AG04450 (cell line): Measurements from ENCODE around the gene RELA. TPM values are rescaled to one million over a fixed set of nuclear protein-coding genes. Genes with fewer than 3 reads are reported as not detected.
"Not testable (repeated sequence)": the region's sequence is repeated elsewhere in the genome, so short reads cannot be mapped to it uniquely, and the experiment has no call there.

ENCODE experiments used
- CTCF ChIA-PET: fragments of 300-600, 350-600 bp; formaldehyde crosslinking; extraction: SDS; loops from one replicate; lab custom pipeline; 2022; ENCODE audit warnings: antibody characterized with exemption, inconsistent platforms; lab: Charles Lee
- POLR2A ChIA-PET: fragments of 350-600 bp; formaldehyde crosslinking; extraction: SDS; loops from one replicate; lab custom pipeline; 2021; ENCODE audit warnings: antibody characterized with exemption, inconsistent platforms; lab: Yijun Ruan, JAX
- DNase-seq: peaks from one replicate; pipeline ENCODE4 v3.0.0-alpha.2; 2011; ENCODE audit warnings: low read depth, low spot score
- H3K27ac ChIP-seq: one replicate; pipeline ENCODE4 v1.5.1; 2012; ENCODE audit warnings: low read depth, low read length, control low read depth
- H3K27me3 ChIP-seq: one replicate; pipeline ENCODE4 v1.6.0; 2012; ENCODE audit warnings: low read length; ENCODE audit not compliant: control insufficient read depth, insufficient read depth
- H3K4me3 ChIP-seq: 2 replicates; pipeline ENCODE4 v1.5.1; 2011; ENCODE audit warnings: mild to moderate bottlenecking, low read depth, low read length, control low read depth
- H3K9me3 ChIP-seq: 2 replicates; pipeline ENCODE4 v1.5.1; 2012; ENCODE audit warnings: low read length; ENCODE audit not compliant: control insufficient read depth, insufficient read depth
- CTCF ChIP-seq: IDR thresholded peaks from 2 replicates; pipeline ENCODE4 v1.5.1; 2011; ENCODE audit warnings: low read depth, low read length, control low read depth, inconsistent platforms
- polyA plus RNA-seq: library from polyadenylated mRNA; depleted of rRNA; stranded (reverse); fragments of >200 nt; gene quantifications from 2 replicates; pipeline ENCODE4 v1.2.3, GENCODE V29; 2011

RELA gene
- polyA plus RNA-seq, 1 experiment = 23.4 TPM

GRCh38 chr11:65661599-65662246 lies 993 bp downstream of the RELA start:
- TF ChIP-seq CTCF = no peak
- POLR2A ChIA-PET = interaction anchor here (0.7 to 3.0 kb wide), 4 partner anchors 9 to 212 kb away, joined by 3 to 24 read pairs (median 6); partner anchors contain the start of gene PCNX3
- CTCF ChIA-PET = no interaction called here
- Histone ChIP-seq H3K27me3 (no peaks in the 10 kb centered on the region), H3K4me3 (peak overlapping the region; percentile 98), H3K27ac (no peak overlapping the region), H3K9me3 (no peaks in the 10 kb centered on the region)
- DNase-seq = no peak

DNA sequence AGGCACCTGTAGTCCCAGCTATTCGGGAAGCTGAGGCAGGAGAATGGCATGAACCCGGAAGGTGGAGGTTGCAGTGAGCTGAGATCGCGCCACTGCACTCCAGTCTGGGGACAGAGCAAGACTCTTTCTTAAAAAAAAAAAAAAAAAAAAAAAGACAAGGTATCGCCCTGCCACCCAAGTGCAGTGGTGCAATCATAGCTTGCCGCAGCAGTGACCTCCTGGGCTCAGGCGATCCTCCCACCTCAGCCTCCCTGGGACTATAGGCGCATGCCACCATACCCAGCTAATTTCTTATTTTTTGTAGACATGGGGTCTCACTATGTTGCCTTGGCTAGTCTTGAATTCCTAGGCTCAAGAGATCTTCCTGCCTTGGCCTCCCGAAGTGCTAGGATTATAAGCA lies 1.8 kb downstream of the RELA start:
- CTCF ChIA-PET = not testable (repeated sequence)
- peak overlapping the region; percentile 98; the same call in 1 of the 2 replicates for H3K4me3 ChIP-seq

DNA sequence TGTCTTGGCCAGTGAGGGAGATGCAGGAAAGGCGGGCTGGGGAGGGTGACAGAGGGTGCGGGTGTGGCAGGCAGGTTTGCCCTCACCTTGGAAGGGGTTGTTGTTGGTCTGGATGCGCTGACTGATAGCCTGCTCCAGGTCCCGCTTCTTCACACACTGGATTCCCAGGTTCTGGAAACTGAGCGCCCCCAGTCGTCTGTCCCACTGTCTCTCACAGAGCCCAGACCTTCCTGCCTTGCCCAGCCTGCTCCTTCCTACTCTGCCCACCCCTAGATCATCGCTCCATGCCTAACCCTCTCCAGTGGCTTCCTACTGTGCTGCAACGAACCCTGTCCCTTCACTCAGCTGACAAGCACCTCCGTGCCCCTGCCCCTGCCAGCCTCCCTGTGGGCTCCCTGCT lies 2.7 kb downstream of the RELA start:
- no peaks in the 10 kb centered on the region for H3K27me3 ChIP-seq
- no peak overlapping the region for H3K27ac ChIP-seq
- ChIA-PET POLR2A (interaction anchor here (0.5 kb wide), 1 partner anchor 23 kb away, joined by 6 read pairs; no protein-coding TSS in a partner anchor), CTCF (no interaction called here)
- no peak overlapping the region for H3K4me3 ChIP-seq
- DNase-seq = no peak
- H3K9me3 ChIP-seq = no peaks in the 10 kb centered on the region
- no peak for TF ChIP-seq CTCF

More for the DNA sequence above, 1.8 kb downstream of the RELA start:
- DNase-seq, POLR2A ChIA-PET, H3K9me3 ChIP-seq, H3K27me3 ChIP-seq, H3K27ac ChIP-seq: not testable (repeated sequence)

GRCh38 chr11:65658174-65659021 lies 4.3 kb downstream of the RELA start:
- Histone ChIP-seq H3K4me3 (no peak overlapping the region), H3K27me3 (no peaks in the 10 kb centered on the region), H3K27ac (no peak overlapping the region), H3K9me3 (no peaks in the 10 kb centered on the region)
- no peak for DNase-seq
- ChIA-PET CTCF (interaction anchor here (0.6 kb wide), 1 partner anchor 200 kb away, joined by 4 read pairs; no protein-coding TSS in a partner anchor), POLR2A (interaction anchor here (1.2 kb wide), 1 partner anchor 43 kb away, joined by 5 read pairs; the partner anchor contains the start of gene PCNX3)
- TF ChIP-seq CTCF = no peak

DNA sequence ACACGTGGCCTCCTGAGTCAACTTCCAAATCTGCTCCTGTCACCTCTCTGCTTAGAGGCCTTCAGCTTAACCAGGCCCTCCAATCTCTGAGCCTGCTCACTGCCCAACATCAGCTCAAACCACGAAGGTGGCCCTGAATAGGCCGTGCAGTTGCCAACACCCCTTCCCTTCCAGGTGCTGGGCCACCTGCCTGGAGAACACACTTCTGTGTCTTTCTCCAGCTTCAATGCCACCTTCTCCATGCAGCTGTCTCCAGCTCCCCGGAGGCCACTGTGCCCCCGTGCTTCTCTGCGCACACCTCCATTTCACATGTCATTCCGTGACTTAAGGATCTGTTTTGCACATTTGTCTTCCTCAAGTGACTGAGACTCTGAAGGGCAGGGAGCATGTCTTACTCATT lies 5.3 kb downstream of the RELA start:
- CTCF ChIA-PET = no interaction called here

More for the DNA sequence above, 5.3 kb downstream of the RELA start:
- no peaks in the 10 kb centered on the region for H3K27me3 ChIP-seq
- H3K27ac ChIP-seq = no peak overlapping the region
- no peaks in the 10 kb centered on the region for H3K9me3 ChIP-seq
- no peak overlapping the region for H3K4me3 ChIP-seq
- POLR2A ChIA-PET = interaction anchor here (1.2 kb wide), 2 partner anchors 19 to 42 kb away, joined by 5 read pairs; partner anchors contain the start of gene PCNX3
- DNase-seq = no peak
- no peak for TF ChIP-seq CTCF
